Activated naive CD8-positive, alpha-beta T cell (primary cell): ENCODE results near the gene ATAD3C.
A peak's percentile ranks its signal among the peaks of the same experiment; 100 is the strongest.
"Not testable (repeated sequence)": the region's sequence is repeated elsewhere in the genome, so short reads cannot be mapped to it uniquely, and the experiment has no call there.

Experiments
- H3K27ac Mint-ChIP-seq: one replicate; pipeline ENCODE4 v1.8.0; 2021; ENCODE audit warnings: mixed read lengths
- H3K27me3 Mint-ChIP-seq: one replicate; pipeline ENCODE4 v1.8.0; 2021; ENCODE audit warnings: mixed read lengths
- H3K36me3 Mint-ChIP-seq: one replicate; pipeline ENCODE4 v1.8.0; 2021; ENCODE audit warnings: mixed read lengths
- H3K4me1 Mint-ChIP-seq: one replicate; pipeline ENCODE4 v1.8.0; 2021; ENCODE audit warnings: low read depth, mixed read lengths
- H3K4me3 Mint-ChIP-seq: one replicate; pipeline ENCODE4 v1.8.0; 2021; ENCODE audit warnings: mild to moderate bottlenecking, mixed read lengths
- H3K9me3 Mint-ChIP-seq: one replicate; pipeline ENCODE4 v1.8.0; 2021; ENCODE audit warnings: low read depth, mixed read lengths

ATAD3C gene

GRCh38 chr1:1425426-1425752 lies 24.1 kb upstream of the ATAD3C start:
- Mint-ChIP-seq H3K9me3 (no peaks in the 10 kb centered on the region), H3K27ac (no peak overlapping the region), H3K4me3 (no peak overlapping the region), H3K27me3 (peaks cover 3% of the 10 kb centered on the region), H3K4me1 (peaks cover 3% of the 10 kb centered on the region), H3K36me3 (no peaks in the 10 kb centered on the region)

GRCh38 chr1:1425753-1426495 lies 23.6 kb upstream of the ATAD3C start:
- Mint-ChIP-seq H3K36me3 (no peaks in the 10 kb centered on the region), H3K27me3 (peaks cover 3% of the 10 kb centered on the region), H3K9me3 (no peaks in the 10 kb centered on the region), H3K4me3 (peak overlapping the region; percentile 32), H3K27ac (no peak overlapping the region), H3K4me1 (peaks cover 3% of the 10 kb centered on the region)

- no peaks in the 10 kb centered on the region for H3K36me3 Mint-ChIP-seq
- H3K9me3 Mint-ChIP-seq = no peaks in the 10 kb centered on the region
- H3K27ac Mint-ChIP-seq = no peak overlapping the region
- peaks cover 3% of the 10 kb centered on the region for H3K27me3 Mint-ChIP-seq
- H3K4me1 Mint-ChIP-seq = peaks cover 3% of the 10 kb centered on the region
- H3K4me3 Mint-ChIP-seq = peak overlapping the region; percentile 32
Observed at GRCh38 chr1:1426496-1427105, 22.9 kb upstream of the ATAD3C start.

- H3K4me3 Mint-ChIP-seq = no peak overlapping the region
- H3K27me3 Mint-ChIP-seq = peaks cover 3% of the 10 kb centered on the region
- H3K27ac Mint-ChIP-seq = no peak overlapping the region
- no peaks in the 10 kb centered on the region for H3K9me3 Mint-ChIP-seq
- no peaks in the 10 kb centered on the region for H3K36me3 Mint-ChIP-seq
- H3K4me1 Mint-ChIP-seq = peaks cover 3% of the 10 kb centered on the region
Observed at GRCh38 chr1:1427106-1427819, 22.2 kb upstream of the ATAD3C start.

- H3K27me3 Mint-ChIP-seq = peaks cover 3% of the 10 kb centered on the region
- H3K36me3 Mint-ChIP-seq = no peaks in the 10 kb centered on the region
- peaks cover 3% of the 10 kb centered on the region for H3K4me1 Mint-ChIP-seq
- H3K27ac Mint-ChIP-seq = no peak overlapping the region
- no peak overlapping the region for H3K4me3 Mint-ChIP-seq
- H3K9me3 Mint-ChIP-seq = no peaks in the 10 kb centered on the region
Observed at GRCh38 chr1:1427820-1428148, 21.7 kb upstream of the ATAD3C start.

- Mint-ChIP-seq H3K4me1 (peaks cover 3% of the 10 kb centered on the region), H3K9me3 (no peaks in the 10 kb centered on the region), H3K27ac (no peak overlapping the region), H3K36me3 (no peaks in the 10 kb centered on the region), H3K4me3 (peak overlapping the region; percentile 51), H3K27me3 (peaks cover 3% of the 10 kb centered on the region)
Observed at GRCh38 chr1:1428174-1428573, 21.3 kb upstream of the ATAD3C start.

GRCh38 chr1:1428967-1429366 lies 20.5 kb upstream of the ATAD3C start:
- not testable (repeated sequence) for H3K4me3 Mint-ChIP-seq, H3K27me3 Mint-ChIP-seq, H3K9me3 Mint-ChIP-seq, H3K4me1 Mint-ChIP-seq, H3K27ac Mint-ChIP-seq, H3K36me3 Mint-ChIP-seq

GRCh38 chr1:1429671-1430073 lies 19.8 kb upstream of the ATAD3C start:
- H3K27me3 Mint-ChIP-seq = peaks cover 3% of the 10 kb centered on the region
- H3K36me3 Mint-ChIP-seq = no peaks in the 10 kb centered on the region
- H3K9me3 Mint-ChIP-seq = no peaks in the 10 kb centered on the region
- peaks cover 3% of the 10 kb centered on the region for H3K4me1 Mint-ChIP-seq
- H3K4me3 Mint-ChIP-seq = no peak overlapping the region
- H3K27ac Mint-ChIP-seq = no peak overlapping the region

GRCh38 chr1:1430114-1430982 lies 19.1 kb upstream of the ATAD3C start:
- Mint-ChIP-seq H3K27ac (no peak overlapping the region), H3K27me3 (peaks cover 3% of the 10 kb centered on the region), H3K36me3 (no peaks in the 10 kb centered on the region)

GRCh38 chr1:1430992-1431844 lies 18.3 kb upstream of the ATAD3C start:
- Mint-ChIP-seq H3K27ac (no peak overlapping the region), H3K4me3 (no peak overlapping the region), H3K27me3 (peaks cover 3% of the 10 kb centered on the region), H3K36me3 (no peaks in the 10 kb centered on the region), H3K9me3 (no peaks in the 10 kb centered on the region), H3K4me1 (peaks cover 8% of the 10 kb centered on the region)

More at GRCh38 chr1:1430114-1430982, 19.1 kb upstream of the ATAD3C start:
- Mint-ChIP-seq H3K4me3 (no peak overlapping the region), H3K9me3 (no peaks in the 10 kb centered on the region), H3K4me1 (peaks cover 7% of the 10 kb centered on the region)

- Mint-ChIP-seq H3K27me3 (peaks cover 3% of the 10 kb centered on the region), H3K4me3 (no peak overlapping the region), H3K27ac (no peak overlapping the region), H3K36me3 (no peaks in the 10 kb centered on the region), H3K9me3 (no peaks in the 10 kb centered on the region), H3K4me1 (peaks cover 11% of the 10 kb centered on the region)
Observed at GRCh38 chr1:1431845-1432273, 17.6 kb upstream of the ATAD3C start.

- H3K27me3 Mint-ChIP-seq = peaks cover 3% of the 10 kb centered on the region
Observed at GRCh38 chr1:1432274-1432950, 17.1 kb upstream of the ATAD3C start.

GRCh38 chr1:1432951-1433803 lies 16.3 kb upstream of the ATAD3C start:
- Mint-ChIP-seq H3K4me3 (no peak overlapping the region), H3K36me3 (no peaks in the 10 kb centered on the region), H3K27me3 (peaks cover 3% of the 10 kb centered on the region), H3K9me3 (no peaks in the 10 kb centered on the region), H3K27ac (no peak overlapping the region), H3K4me1 (peaks cover 11% of the 10 kb centered on the region)

More at GRCh38 chr1:1432274-1432950, 17.1 kb upstream of the ATAD3C start:
- Mint-ChIP-seq H3K36me3 (no peaks in the 10 kb centered on the region), H3K27ac (no peak overlapping the region), H3K4me3 (no peak overlapping the region), H3K9me3 (no peaks in the 10 kb centered on the region), H3K4me1 (peaks cover 11% of the 10 kb centered on the region)
